Transverse colon (tissue), 4 donors: ENCODE measurements around the gene CLEC3B. TPM values are rescaled to one million over a fixed set of nuclear protein-coding genes. Genes with fewer than 3 reads are reported as not detected.

Source experiments
- DNase-seq: peaks from one replicate; pipeline ENCODE4 v3.0.0-alpha.2; 2019
- H3K27ac ChIP-seq, 4 donors: fragments of 200-600 bp; sonication (generic); 2 replicates each; pipeline ENCODE4 v1.5.1; 2016 to 2018; ENCODE audit warnings: inconsistent platforms in 4 of 4
- H3K27me3 ChIP-seq: fragments of 200-600 bp; sonication (generic); 2 replicates; pipeline ENCODE4 v1.5.1; 2017; ENCODE audit warnings: inconsistent platforms
- H3K36me3 ChIP-seq, 4 donors: fragments of 200-600 bp; sonication (generic); 2 replicates each; pipeline ENCODE4 v1.5.1; 2017 to 2019; ENCODE audit warnings: inconsistent platforms in 4 of 4
- H3K4me1 ChIP-seq, 4 donors: fragments of 200-600 bp; sonication (generic); 2 replicates each; pipeline ENCODE4 v1.5.1; 2017 to 2020; ENCODE audit warnings: inconsistent platforms in 4 of 4
- H3K4me3 ChIP-seq, 4 donors: fragments of 200-600 bp; sonication (generic); 1 replicate in 1 of 4; 2 replicates in 3 of 4; pipeline versions ENCODE4 v1.5.1 to v1.6.1; 2017 to 2019; ENCODE audit warnings: inconsistent platforms in 4 of 4
- H3K9me3 ChIP-seq, 2 donors: fragments of 200-600 bp; sonication (generic); 2 replicates each; pipeline ENCODE4 v1.5.1; 2017 to 2019; ENCODE audit warnings: inconsistent platforms in 2 of 2
- CTCF ChIP-seq, 5 experiments: fragments of 200-600 bp in 3 of 5; fragments of 450-650 bp in 2 of 5; sonication (generic) in 3 of 5; IDR thresholded peaks; 1 replicate in 2 of 5; 2 replicates in 3 of 5; pipeline ENCODE4 v1.5.1; 2016 to 2017; ENCODE audit warnings: antibody characterized with exemption in 5 of 5, inconsistent platforms in 3 of 5, mild to moderate bottlenecking in 2 of 5, moderate library complexity in 1 of 5
- EP300 ChIP-seq: sonication (generic); formaldehyde crosslinking; IDR thresholded peaks from one replicate; pipeline ENCODE4 v1.6.1; 2017; ENCODE audit warnings: antibody characterized with exemption, low read depth
- POLR2A ChIP-seq: fragments of 450-650 bp; IDR thresholded peaks from one replicate; pipeline ENCODE4 v1.6.1; 2016; ENCODE audit warnings: antibody characterized with exemption, mild to moderate bottlenecking, moderate library complexity
- POLR2AphosphoS5 ChIP-seq, 3 donors: sonication (generic); formaldehyde crosslinking; IDR thresholded peaks; one replicate each; pipeline ENCODE4 v1.6.1; 2016; ENCODE audit warnings: antibody characterized with exemption in 3 of 3
- WGBS, 2 donors: methylation state at CpG; one replicate each; pipeline ENCODE4 v1.1.5; 2018; ENCODE audit warnings: low coverage in 1 of 2; 5-methylcytosine and 5-hydroxymethylcytosine counted together
- in situ Hi-C, 4 donors: fragments of 200-750 bp; cut with MboI; loops; one replicate each; pipeline versions ENCODE4 v1.15.0 to v1.15.1; 2017; ENCODE audit warnings: low sequenced_read_pairs in 3 of 4, low pct_ligation_motif_present in 1 of 4, low pct_unique_long_range_greater_than_20kb in 1 of 4
- intact Hi-C: fragments of 100-400 bp; cut with DNase I; formaldehyde crosslinking; loops from one replicate; pipeline ENCODE4 v1.15.1; 2023; ENCODE audit warnings: low total_unique reads
- total RNA-seq, 4 donors: library from RNA; depleted of rRNA; stranded (reverse); fragments of >200 nt; gene quantifications; one replicate each; pipeline ENCODE4 v1.1.0, GENCODE V29; 2016

The CLEC3B gene
- total RNA-seq, 4 donors from 2014 or later = 6.0 to 70.7 (median 16.4) TPM

DNA sequence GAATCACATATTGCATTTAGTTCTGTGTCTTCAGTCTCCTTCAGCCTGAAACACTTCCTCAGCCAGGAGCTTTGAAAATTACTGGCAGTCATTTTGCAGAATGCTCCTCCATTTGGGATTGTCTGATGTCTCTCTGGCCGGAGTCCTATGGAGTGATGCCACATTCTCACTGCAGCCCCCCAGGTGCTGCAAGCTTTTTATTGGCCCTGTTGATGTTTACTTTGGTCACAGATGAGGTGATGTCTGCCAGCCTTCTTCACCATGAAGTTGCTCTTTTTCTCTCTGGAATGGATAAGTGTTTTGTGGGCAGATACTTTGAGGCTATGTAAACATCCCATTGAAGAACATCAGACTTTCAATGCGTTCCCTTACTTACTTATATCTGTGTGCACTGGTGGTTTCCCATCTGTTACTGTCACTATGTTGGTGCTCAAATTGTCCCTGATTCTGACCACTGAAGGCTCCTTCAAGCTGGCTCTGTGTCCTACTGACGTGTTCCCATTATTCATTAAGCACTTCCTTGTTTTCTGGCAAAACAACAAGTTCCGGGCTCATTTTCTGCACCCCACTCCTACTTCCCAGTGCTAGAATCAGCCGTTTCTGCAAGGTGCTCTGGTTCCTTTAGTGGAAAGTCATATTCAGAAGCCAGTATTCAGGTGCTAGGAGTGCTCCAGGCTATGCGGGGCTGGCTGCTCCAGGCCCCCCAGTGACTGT is 1.4 kb upstream of the CLEC3B start:
- Histone ChIP-seq H3K4me1 (peaks cover 10 to 34% (median 16%) of the 10 kb centered on the region in 4 donors), H3K9me3 (no peaks in the 10 kb centered on the region)
- WGBS, 2 donors = 77 to 83% methylated on average over 2 to 6 of the region's 6 CpGs

GRCh38 chr3:45026957-45027356 is 854 bp downstream of the CLEC3B start:
- no peaks in the 10 kb centered on the region for H3K36me3 ChIP-seq
- H3K4me3 ChIP-seq = no peak overlapping the region
- H3K9me3 ChIP-seq = no peaks in the 10 kb centered on the region
- in situ Hi-C loops (loop anchor here (25.0 kb wide), 2 partner anchors 460 to 635 kb away; no protein-coding TSS in a partner anchor), intact Hi-C loops (no loop called here)
- H3K27ac ChIP-seq = peak overlapping the region; percentile 60 to 72 (median 66)
- 40 to 48% methylated on average over 1 to 4 of the region's 4 CpGs for WGBS, 2 donors
- DNase-seq = peak; percentile 32
- H3K27me3 ChIP-seq = no peaks in the 10 kb centered on the region
- H3K4me1 ChIP-seq = peaks cover 10 to 34% (median 16%) of the 10 kb centered on the region in 4 donors
- peak in 2 of 3 donors; percentile 15 for TF ChIP-seq POLR2AphosphoS5 (IDR thresholded peaks at IDR 0.05)
- TF ChIP-seq EP300 = no peak
- peak; percentile 23 for TF ChIP-seq POLR2A
- no peak for TF ChIP-seq CTCF (IDR thresholded peaks at IDR 0.05)

More for the DNA sequence above, 1.4 kb upstream of the CLEC3B start:
- Histone ChIP-seq H3K36me3 (no peaks in the 10 kb centered on the region), H3K4me3 (no peak overlapping the region), H3K27ac (peak overlapping the region in 3 of 4 donors; percentile 64 to 72 (median 67)), H3K27me3 (no peaks in the 10 kb centered on the region)
- intact Hi-C loops = no loop called here
- TF ChIP-seq POLR2A (no peak), POLR2AphosphoS5 (IDR thresholded peaks at IDR 0.05) (no peak), EP300 (no peak), CTCF (IDR thresholded peaks at IDR 0.05) (no peak)
- in situ Hi-C loops = loop anchor here (25.0 kb wide), 2 partner anchors 463 to 638 kb away; no protein-coding TSS in a partner anchor
- no peak for DNase-seq

- H3K27ac ChIP-seq = peak overlapping the region; percentile 60 to 72 (median 66)
- no peaks in the 10 kb centered on the region for H3K36me3 ChIP-seq
- in situ Hi-C loops (loop anchor here (25.0 kb wide), 2 partner anchors 460 to 635 kb away; no protein-coding TSS in a partner anchor), intact Hi-C loops (no loop called here)
- no peaks in the 10 kb centered on the region for H3K9me3 ChIP-seq
- TF ChIP-seq EP300 (no peak), POLR2A (no peak), POLR2AphosphoS5 (IDR thresholded peaks at IDR 0.05) (no peak), CTCF (IDR thresholded peaks at IDR 0.05) (no peak)
- no peaks in the 10 kb centered on the region for H3K27me3 ChIP-seq
- no peak overlapping the region for H3K4me3 ChIP-seq
- H3K4me1 ChIP-seq = peaks cover 10 to 34% (median 16%) of the 10 kb centered on the region in 4 donors
- DNase-seq = no peak
- 75 to 88% methylated on average over 4 of the region's 4 CpGs for WGBS, 2 donors
Observed at GRCh38 chr3:45027441-45027840, 1.3 kb downstream of the CLEC3B start.

DNA sequence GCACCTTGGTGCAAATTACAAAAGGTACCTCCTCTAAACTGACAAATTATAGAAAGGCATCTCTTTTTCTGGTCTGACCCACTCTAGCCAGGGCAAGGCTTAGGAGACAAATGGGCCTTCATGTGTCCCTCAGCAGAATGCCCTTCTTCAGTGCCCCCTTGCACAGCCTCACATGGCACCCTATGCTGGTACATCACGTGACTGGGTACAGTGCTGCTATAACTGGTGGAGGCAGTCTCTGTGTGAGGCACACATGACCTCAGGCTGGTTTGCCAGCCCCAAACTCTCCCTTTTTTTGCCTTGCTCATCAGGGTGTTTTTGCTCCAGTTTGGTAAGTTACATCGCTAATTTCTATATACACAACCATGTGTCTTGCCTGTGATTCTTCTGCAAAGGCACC is 3.1 kb downstream of the CLEC3B start:
- H3K27ac ChIP-seq = peak overlapping the region in 2 of 4 donors; percentile 19 to 32

More for the DNA sequence above, 3.1 kb downstream of the CLEC3B start:
- in situ Hi-C loops (loop anchor here (25.0 kb wide), 2 partner anchors 458 to 633 kb away; no protein-coding TSS in a partner anchor), intact Hi-C loops (no loop called here)
- Histone ChIP-seq H3K9me3 (no peaks in the 10 kb centered on the region), H3K4me3 (no peak overlapping the region), H3K36me3 (no peaks in the 10 kb centered on the region), H3K4me1 (peaks cover 10 to 34% (median 16%) of the 10 kb centered on the region in 4 donors), H3K27me3 (no peaks in the 10 kb centered on the region)
- DNase-seq = no peak
- no peak for TF ChIP-seq CTCF (IDR thresholded peaks at IDR 0.05)
- no peak for TF ChIP-seq POLR2AphosphoS5 (IDR thresholded peaks at IDR 0.05)
- TF ChIP-seq POLR2A = no peak
- no peak for TF ChIP-seq EP300
- WGBS, 2 donors = 80 to 92% methylated on average over 1 to 2 of the region's 2 CpGs
